K562 (cell line): Measurements from ENCODE around the gene SERTAD2. TPM values are rescaled to one million over a fixed set of nuclear protein-coding genes. Genes with fewer than 3 reads are reported as not detected.

Experiments used
- DEAF1 ChIP-seq: fragments of 450-650 bp; formaldehyde crosslinking; IDR thresholded peaks from 2 replicates; pipeline ENCODE4 v1.4.0; 2020; ENCODE audit warnings: mild to moderate bottlenecking, moderate library complexity
- MITF ChIP-seq: IDR thresholded peaks from 2 replicates; pipeline ENCODE4 v1.6.1; 2014; ENCODE audit warnings: antibody characterized with exemption
- PBX2 ChIP-seq, 2 experiments: IDR thresholded peaks in 1 of 2; conservative IDR thresholded peaks in 1 of 2; 2 replicates each; pipeline ENCODE4 v1.6.1; 2016; ENCODE audit warnings: low read depth in 2 of 2, mild to moderate bottlenecking in 1 of 2, missing compliant biosample characterization in 1 of 2, missing genetic modification characterization in 1 of 2, moderate library complexity in 1 of 2
- REST ChIP-seq, 2 experiments: fragments of 450-650 bp; formaldehyde crosslinking in 1 of 2; IDR thresholded peaks; 2 replicates each; pipeline versions ENCODE4 v1.4.0 to v1.6.1; 2014 to 2020; ENCODE audit warnings: mild to moderate bottlenecking in 2 of 2, borderline replicate concordance in 1 of 2, low read depth in 1 of 2
- ZBTB33 ChIP-seq: sonication (generic); formaldehyde crosslinking; IDR thresholded peaks from 2 replicates; pipeline ENCODE4 v1.8.1; 2023; ENCODE audit warnings: mild to moderate bottlenecking, missing genetic modification reagents
- polyA plus RNA-seq, 8 experiments: library from polyadenylated mRNA; depleted of rRNA in 4 of 8; stranded (reverse) in 5 of 8; unstranded in 3 of 8; fragments of >200 nt; fragmentation: Nextera tagmentation in 2 of 8; fragmentation: Illumina TruSeq in 1 of 8; extraction: Ambion mirVana in 2 of 8; extraction: Trizol in 1 of 8; gene quantifications; 2 replicates each; pipeline versions ENCODE4 v1.2.1 to v1.2.3, GENCODE V29; 2011 to 2014; ENCODE audit warnings: inconsistent platforms in 1 of 8, missing spikeins in 1 of 8
- total RNA-seq, 7 experiments: library from RNA; depleted of rRNA in 6 of 7; stranded (reverse); fragments of >200 nt in 6 of 7; fragmentation: Illumina TruSeq in 2 of 7; extraction: Trizol in 2 of 7; gene quantifications; 2 replicates each; pipeline versions ENCODE4 v1.2.1 to v1.2.3, GENCODE V29; 2011 to 2021; ENCODE audit warnings: low replicate concordance in 1 of 7

The SERTAD2 gene
- total and polyA plus RNA-seq, 9 of the 15 experiments (the other 6 are each of a cell fraction or from before 2014, with no cell fraction given), result 3.0 to 12.5 (median 6.1) TPM

- TF ChIP-seq MITF (no peak), PBX2 (CRISPR knock-in tag; IDR thresholded peaks at IDR 0.05; ENCODE audit: low read depth) (no peak), PBX2 (tag; conservative IDR thresholded peaks at IDR 0.05; ENCODE audit: low read depth) (peak; percentile 49), REST (IDR thresholded peaks at IDR 0.05; ENCODE audit: borderline replicate concordance) (peak; percentile 67; the same call in 1 of the 2 replicates), REST (CRISPR knock-in tag; IDR thresholded peaks at IDR 0.05; ENCODE audit: low read depth) (no peak), DEAF1 (CRISPR knock-in tag) (peak; percentile 73), ZBTB33 (CRISPR knock-in tag) (no peak)
Observed at GRCh38 chr2:64595397-64596176, 58.1 kb downstream of the SERTAD2 start (continued).
